HG02970 (cell line): Measurements from ENCODE around the gene GJD3.
"Not testable (repeated sequence)": the region's sequence is repeated elsewhere in the genome, so short reads cannot be mapped to it uniquely, and the experiment has no call there.

Experiments used
- ATAC-seq: cut with Tn5 transposase; IDR thresholded peaks from one replicate; pipeline ENCODE4 v1.9.1; 2021; ENCODE audit warnings: mild to moderate bottlenecking, moderate library complexity, moderate number of reproducible peaks; ENCODE audit not compliant: unreplicated experiment, low FRiP score

The GJD3 gene, protein sequence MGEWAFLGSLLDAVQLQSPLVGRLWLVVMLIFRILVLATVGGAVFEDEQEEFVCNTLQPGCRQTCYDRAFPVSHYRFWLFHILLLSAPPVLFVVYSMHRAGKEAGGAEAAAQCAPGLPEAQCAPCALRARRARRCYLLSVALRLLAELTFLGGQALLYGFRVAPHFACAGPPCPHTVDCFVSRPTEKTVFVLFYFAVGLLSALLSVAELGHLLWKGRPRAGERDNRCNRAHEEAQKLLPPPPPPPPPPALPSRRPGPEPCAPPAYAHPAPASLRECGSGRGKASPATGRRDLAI

GRCh38 chr17:40364121-40364861 is at the start of gene GJD3:
GJD3 (minus strand) TSS chr17:40364737; CDS start chr17:40363815, 922 bp downstream.
- no peak for ATAC-seq

DNA sequence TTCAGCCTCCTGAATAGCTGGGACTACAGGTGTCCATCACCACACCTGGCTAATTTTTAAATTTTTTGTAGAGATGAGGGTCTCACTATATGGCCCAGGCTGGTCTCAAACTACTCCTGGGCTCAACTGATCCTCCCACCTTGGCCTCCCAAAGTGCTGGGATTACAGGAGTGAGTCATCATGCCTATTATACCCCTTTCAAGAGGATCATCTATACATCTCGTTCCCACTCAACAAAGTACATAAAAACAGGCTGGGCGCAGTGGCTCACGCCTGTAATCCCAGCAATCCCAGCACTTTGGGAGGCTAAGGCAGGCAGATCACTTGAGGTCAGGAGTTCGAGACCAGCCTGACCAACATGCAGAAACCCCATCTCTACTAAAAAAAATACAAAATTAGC is 49.8 kb upstream of the GJD3 start:
- ATAC-seq, result not testable (repeated sequence)

DNA sequence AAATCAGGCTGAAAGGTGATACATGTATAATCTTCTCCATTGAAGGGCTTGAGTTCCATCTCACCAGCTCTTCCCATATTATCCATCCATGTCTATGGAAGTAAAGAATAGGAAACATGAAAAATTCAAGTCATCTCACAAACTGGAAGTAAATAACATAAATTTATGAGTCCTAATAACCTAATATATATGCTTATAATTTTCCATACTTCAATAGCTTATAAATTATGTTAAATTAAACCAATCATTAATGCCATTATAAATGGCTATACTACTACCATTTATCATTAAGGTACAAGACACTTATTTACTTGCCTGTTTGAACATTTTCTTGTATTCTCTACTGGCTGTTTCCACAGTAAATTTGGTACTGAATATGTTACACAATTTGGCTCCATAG is 48.3 kb upstream of the GJD3 start:
- ATAC-seq, result no peak

GRCh38 chr17:40411821-40412220 is 47.3 kb upstream of the GJD3 start:
- no peak for ATAC-seq

GRCh38 chr17:40410082-40410481 is 45.5 kb upstream of the GJD3 start:
- no peak for ATAC-seq

- ATAC-seq, result not testable (repeated sequence)
Measured at GRCh38 chr17:40409540-40409939, 45.0 kb upstream of the GJD3 start.

DNA sequence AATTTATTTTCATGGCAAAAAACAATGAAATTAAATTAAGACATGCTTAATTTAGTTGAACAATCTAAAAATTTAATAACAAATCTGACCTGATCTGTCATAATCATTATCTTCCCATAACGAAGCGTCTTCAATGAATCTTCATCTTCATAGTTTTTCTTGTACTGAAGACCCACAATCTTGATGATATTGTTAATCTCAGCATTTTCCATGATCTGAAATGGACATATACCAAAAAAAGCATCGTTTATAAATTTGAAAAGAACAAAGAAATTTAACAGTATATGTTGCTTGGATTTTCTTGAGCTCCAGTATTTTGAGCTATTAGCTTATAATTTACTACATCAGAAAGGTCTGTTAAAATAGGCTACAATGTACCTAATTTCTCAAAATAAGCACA is 42.9 kb upstream of the GJD3 start:
- no peak for ATAC-seq

DNA sequence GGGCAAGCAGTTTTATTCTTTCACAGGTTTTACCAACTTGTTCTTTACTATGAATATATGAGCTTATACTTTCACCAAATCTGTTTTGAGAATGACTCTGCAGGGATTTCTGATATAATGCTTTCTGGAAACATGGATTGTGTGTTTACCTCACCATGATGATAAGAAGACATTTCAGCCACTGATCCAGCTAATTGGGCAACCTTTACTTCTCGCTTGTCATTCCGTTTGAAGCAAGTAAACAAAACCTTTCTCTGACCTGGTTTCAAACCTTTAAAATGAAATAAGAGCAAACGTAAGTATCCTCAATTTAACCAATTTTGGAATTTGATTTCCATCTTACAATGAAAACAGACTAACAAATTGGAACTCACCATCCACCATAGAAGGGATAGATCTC is 39.5 kb upstream of the GJD3 start:
- no peak for ATAC-seq

DNA sequence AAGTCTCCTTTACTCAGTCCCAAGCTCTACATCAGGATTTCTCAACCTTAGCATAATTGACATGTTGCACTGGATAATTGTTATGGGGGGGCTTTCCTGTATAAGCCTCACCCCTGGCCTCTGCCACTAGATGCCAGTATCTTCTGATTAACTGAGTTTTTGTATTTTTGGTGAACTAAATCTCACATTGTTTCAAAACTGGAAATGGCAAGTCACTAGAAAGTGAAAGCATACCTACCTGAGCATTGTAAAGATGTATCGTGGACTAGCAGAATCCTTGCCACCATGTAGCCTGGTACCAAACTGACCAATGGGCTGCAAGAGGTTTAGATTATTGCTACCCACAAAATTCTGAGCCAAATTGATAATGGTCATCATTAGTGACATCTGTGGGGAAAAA is 38.1 kb upstream of the GJD3 start:
- ATAC-seq, result no peak

DNA sequence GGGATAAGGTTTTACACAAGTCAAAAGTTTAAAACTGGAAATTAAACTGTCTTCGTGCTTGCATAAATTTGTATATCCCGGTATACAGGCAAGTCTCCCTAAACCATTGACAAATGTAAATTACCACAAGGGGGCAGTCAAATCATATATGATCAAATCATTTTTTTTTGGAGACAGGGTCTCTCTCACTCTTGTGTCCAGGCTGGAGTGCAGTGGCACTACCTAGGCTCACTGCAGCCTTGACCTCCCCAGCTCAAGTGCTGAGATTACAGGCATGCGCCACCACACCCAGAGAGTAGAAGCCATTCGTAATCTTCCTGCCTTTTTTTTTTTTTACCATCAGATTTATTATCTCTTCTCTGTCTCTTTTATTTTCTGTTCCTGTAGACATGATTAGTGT is 34.6 kb upstream of the GJD3 start:
- ATAC-seq, result no peak

- ATAC-seq, result not testable (repeated sequence)
Measured at GRCh38 chr17:40386555-40386954, 22.0 kb upstream of the GJD3 start.

GRCh38 chr17:40382251-40382650 is 17.7 kb upstream of the GJD3 start:
- no peak for ATAC-seq

DNA sequence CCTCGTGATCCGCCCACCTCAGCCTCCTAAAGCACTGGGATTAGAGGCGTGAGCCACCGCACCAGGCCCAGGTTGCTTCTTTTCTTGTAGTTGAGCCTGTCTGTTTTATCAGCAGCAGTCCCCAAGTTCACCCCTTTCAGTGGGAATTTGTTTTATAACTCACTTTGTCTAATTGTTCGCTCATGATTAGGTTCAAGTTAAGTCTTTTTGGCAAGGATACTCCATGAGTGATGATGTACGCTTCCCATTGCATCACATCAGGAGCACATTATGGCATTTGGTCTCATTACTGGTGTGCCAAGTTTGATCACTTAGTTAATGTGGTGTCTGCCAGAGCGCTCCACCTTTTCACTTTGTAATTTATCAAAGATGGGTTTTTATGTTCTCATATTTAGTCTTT is 14.4 kb upstream of the GJD3 start:
- ATAC-seq, result no peak

- ATAC-seq, result no peak
Measured at GRCh38 chr17:40377832-40378231, 13.3 kb upstream of the GJD3 start.

DNA sequence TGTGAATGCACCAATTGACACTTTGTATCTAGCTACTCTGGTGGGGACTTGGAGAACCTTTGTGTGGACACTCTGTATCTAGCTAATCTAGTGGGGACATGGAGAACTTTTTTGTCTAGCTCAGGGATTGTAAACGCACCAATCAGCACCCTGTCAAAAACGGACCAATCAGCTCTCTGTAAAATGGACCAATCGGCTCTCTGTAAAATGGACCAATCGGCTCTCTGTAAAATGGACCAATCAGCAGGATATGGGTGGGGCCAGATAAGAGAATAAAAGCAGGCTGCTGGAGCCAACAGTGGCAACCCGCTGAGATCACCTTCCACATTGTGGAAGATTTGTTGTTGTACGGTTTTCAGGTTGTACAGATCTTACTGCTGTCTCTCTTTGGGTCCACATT is 12.0 kb upstream of the GJD3 start:
- not testable (repeated sequence) for ATAC-seq

GRCh38 chr17:40375786-40376185 is 11.2 kb upstream of the GJD3 start:
- not testable (repeated sequence) for ATAC-seq

DNA sequence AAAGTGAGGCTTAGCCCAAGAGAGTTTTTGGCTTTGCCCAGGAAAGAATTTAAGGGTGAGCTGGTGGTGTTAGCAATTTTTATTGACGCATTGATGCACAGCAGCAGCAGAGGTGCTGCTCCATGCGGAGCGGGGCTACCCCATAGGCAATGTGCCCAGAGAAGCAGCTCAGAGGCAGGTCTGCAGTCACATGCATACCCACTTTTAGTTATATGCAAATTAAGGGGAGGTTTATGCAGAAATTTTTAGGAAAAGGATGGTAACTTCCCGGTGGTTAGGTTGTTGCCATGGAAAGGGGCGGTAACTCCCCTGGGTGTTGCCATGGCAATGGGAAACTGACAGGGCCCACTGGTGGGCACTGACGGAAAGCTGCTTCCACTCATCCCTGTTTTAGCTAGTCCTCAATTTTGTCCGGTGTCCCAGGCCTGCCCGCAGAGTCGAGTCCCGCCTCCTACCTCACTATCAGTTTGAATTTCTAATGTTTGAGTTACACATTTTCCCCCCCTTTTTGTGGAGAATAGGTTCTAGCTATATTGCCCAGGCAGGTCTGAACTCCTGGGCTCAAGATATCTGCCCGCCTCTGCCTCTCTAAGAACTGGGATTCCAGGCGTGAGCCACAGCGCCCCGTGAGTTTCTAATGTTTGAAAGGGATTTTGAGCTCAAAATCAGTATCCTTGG is 10.4 kb upstream of the GJD3 start:
- ATAC-seq, result no peak

DNA sequence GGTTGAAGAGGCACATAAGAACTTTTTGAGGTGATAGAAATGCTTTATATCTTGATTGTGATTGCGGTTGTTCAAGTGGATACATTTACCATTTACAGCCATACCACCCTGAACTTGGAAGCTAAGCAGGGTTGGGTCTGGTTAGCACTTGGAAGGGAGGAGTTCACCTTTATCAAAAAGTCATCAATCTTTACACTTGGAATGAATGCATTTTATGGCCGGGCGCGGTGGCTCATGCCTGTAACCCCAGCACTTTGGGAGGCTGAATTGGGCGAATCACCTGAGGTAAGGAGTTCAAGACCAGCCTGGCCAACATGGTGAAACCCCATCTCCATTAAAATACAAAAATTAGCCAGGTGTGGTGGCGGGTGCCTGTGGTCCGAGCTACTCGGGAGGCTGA is 9.5 kb upstream of the GJD3 start:
- no peak for ATAC-seq

DNA sequence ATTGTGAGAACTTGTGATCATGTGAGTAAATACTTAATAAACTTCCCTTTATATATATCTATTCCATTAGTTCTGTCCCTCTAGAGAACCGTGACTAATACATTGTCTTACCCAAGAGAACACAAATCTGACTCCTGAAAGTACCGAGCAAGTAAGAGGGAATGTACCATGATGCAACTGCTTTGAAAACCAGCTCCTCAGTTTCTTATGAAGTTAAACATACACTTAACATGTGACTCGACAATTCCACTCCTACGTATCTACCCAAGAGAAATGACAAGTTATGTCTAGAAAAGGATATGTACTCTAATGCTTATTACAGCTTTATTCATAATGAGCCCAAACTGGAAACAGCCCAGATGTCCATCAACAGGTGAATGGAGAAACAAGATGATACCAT is 8.8 kb upstream of the GJD3 start:
- ATAC-seq, result no peak

DNA sequence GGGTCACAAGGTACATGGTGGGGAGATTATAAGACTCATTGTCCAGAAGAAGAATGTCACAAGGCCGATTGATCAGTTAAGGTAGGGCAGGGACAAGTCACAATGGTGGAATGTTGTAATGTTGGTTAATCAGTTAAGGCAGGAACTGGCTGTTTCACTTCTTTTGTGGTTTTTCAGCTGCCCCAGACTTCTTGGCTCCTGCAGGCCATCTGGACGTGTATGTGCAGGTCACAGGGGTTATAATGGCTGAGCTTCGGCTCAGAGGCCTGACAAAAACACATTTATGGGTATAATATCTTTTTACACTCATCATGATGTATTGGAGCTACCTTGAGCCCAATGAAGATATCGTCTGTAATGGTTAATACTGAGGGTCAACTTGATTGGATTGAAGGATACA is 8.1 kb upstream of the GJD3 start:
- not testable (repeated sequence) for ATAC-seq

DNA sequence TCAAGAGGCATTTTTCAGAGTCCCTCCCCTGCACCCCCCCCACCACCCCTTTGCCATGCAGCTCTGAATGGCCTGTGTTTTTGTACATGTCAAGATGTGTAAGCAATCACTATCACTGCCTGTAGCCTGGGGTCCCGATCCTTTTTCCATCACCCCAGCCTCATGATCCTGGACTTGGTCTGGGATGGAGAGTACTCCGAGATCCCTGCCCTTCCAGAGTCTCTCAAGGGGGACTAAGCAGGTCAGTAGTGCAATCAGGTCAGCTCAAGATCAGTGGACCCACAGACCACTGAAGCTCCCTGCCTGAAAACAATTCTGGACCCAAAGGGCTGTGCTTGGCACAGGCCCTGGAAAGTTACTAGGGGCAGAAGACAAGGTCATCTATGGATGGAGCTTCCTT is 7.5 kb upstream of the GJD3 start:
- no peak for ATAC-seq
